OCI-LY7 (cell line): ENCODE measurements around the gene ZC3H15.

Experiments
- EZH2phosphoT487 ChIP-seq: fragments of 200-600 bp; sonication (generic); IDR thresholded peaks from 2 replicates; pipeline ENCODE4 v1.6.1; 2018; ENCODE audit warnings: low read depth, borderline replicate concordance, mild to moderate bottlenecking, mixed run types, antibody characterized with exemption, low read length, moderate library complexity, mixed read lengths
- TF ChIP-seq, protein P1 (sequence below): fragments of 200-600 bp; sonication (generic); conservative IDR thresholded peaks from 2 replicates; pipeline ENCODE4 v1.5.1; 2014; ENCODE audit warnings: mild to moderate bottlenecking, antibody characterized with exemption, low read length, moderate library complexity, mixed read lengths

DNA sequence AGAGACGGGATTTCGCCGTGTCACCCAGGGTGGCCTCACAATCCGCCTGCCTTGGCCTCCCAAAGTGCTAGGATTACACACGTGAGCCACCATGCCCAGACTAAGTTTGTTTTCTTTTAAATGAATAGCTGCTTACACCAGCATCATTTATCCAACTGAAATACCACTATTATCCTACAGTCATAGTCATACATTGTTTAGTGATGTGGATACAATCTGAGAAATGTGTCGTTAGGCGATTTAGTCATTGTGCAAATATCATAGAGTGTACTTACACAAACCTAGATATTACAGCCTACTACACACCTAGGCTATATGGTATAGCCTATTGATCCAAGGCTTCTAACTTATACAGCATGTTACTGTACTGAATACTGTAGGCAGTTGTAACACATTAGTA is 10.3 kb downstream of the ZC3H15 start:
- TF ChIP-seq, protein P1, sequence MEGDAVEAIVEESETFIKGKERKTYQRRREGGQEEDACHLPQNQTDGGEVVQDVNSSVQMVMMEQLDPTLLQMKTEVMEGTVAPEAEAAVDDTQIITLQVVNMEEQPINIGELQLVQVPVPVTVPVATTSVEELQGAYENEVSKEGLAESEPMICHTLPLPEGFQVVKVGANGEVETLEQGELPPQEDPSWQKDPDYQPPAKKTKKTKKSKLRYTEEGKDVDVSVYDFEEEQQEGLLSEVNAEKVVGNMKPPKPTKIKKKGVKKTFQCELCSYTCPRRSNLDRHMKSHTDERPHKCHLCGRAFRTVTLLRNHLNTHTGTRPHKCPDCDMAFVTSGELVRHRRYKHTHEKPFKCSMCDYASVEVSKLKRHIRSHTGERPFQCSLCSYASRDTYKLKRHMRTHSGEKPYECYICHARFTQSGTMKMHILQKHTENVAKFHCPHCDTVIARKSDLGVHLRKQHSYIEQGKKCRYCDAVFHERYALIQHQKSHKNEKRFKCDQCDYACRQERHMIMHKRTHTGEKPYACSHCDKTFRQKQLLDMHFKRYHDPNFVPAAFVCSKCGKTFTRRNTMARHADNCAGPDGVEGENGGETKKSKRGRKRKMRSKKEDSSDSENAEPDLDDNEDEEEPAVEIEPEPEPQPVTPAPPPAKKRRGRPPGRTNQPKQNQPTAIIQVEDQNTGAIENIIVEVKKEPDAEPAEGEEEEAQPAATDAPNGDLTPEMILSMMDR = no peak
- TF ChIP-seq EZH2phosphoT487 = no peak
